Prostate gland (tissue), 2 donors: Measurements from ENCODE around the gene OSBP.

ENCODE experiments used
- CTCF ChIP-seq, 4 experiments: fragments of 200-600 bp in 2 of 4; fragments of 450-650 bp in 2 of 4; sonication (generic) in 2 of 4; IDR thresholded peaks; 1 replicate in 3 of 4; 2 replicates in 1 of 4; pipeline ENCODE4 v1.5.1; 2016 to 2019; ENCODE audit warnings: antibody characterized with exemption in 4 of 4, mild to moderate bottlenecking in 2 of 4, moderate library complexity in 2 of 4
- POLR2A ChIP-seq: fragments of 450-650 bp; IDR thresholded peaks from one replicate; pipeline ENCODE4 v1.6.1; 2016; ENCODE audit warnings: antibody characterized with exemption, mild to moderate bottlenecking
- POLR2AphosphoS5 ChIP-seq: sonication (generic); formaldehyde crosslinking; IDR thresholded peaks from one replicate; pipeline ENCODE4 v1.6.1; 2017; ENCODE audit warnings: antibody characterized with exemption

- no peak for TF ChIP-seq POLR2A
- TF ChIP-seq CTCF (IDR thresholded peaks at IDR 0.05): no peak
- no peak for TF ChIP-seq POLR2AphosphoS5
These were observed 67.3 kb downstream of the OSBP start for GRCh38 chr11:59548309-59548656.
